Panc1 (cell line): Measurements from ENCODE around the gene GBP5.

ENCODE experiments used
- POLR2AphosphoS5 ChIP-seq: IDR thresholded peaks from 2 replicates; pipeline ENCODE4 v1.6.1; 2012; ENCODE audit warnings: mild to moderate bottlenecking, low read depth, low read length, moderate library complexity
- REST ChIP-seq, 2 experiments: IDR thresholded peaks; 2 replicates each; pipeline ENCODE4 v1.6.1; 2011 to 2012; ENCODE audit warnings: low read depth in 2 of 2, control low read depth in 1 of 2, low read length in 1 of 2, mild to moderate bottlenecking in 1 of 2, moderate library complexity in 1 of 2; ENCODE audit not compliant: insufficient read depth in 1 of 2
- TF ChIP-seq, protein P1 (sequence below): fragments of 450-650 bp; IDR thresholded peaks from 2 replicates; pipeline ENCODE4 v1.5.1; 2017; ENCODE audit warnings: mild to moderate bottlenecking

- TF ChIP-seq REST (IDR thresholded peaks at IDR 0.05; ENCODE audit: insufficient read depth in 1 of 2, low read depth in 2 of 2, low read length in 1 of 2) (no peak), POLR2AphosphoS5 (no peak)
- TF ChIP-seq, protein P1, sequence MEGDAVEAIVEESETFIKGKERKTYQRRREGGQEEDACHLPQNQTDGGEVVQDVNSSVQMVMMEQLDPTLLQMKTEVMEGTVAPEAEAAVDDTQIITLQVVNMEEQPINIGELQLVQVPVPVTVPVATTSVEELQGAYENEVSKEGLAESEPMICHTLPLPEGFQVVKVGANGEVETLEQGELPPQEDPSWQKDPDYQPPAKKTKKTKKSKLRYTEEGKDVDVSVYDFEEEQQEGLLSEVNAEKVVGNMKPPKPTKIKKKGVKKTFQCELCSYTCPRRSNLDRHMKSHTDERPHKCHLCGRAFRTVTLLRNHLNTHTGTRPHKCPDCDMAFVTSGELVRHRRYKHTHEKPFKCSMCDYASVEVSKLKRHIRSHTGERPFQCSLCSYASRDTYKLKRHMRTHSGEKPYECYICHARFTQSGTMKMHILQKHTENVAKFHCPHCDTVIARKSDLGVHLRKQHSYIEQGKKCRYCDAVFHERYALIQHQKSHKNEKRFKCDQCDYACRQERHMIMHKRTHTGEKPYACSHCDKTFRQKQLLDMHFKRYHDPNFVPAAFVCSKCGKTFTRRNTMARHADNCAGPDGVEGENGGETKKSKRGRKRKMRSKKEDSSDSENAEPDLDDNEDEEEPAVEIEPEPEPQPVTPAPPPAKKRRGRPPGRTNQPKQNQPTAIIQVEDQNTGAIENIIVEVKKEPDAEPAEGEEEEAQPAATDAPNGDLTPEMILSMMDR: no peak
Observed at GRCh38 chr1:89309828-89310227, 37.2 kb upstream of the GBP5 start.
